ENCODE results near the gene RSBN1. TPM values are rescaled to one million over a fixed set of nuclear protein-coding genes. Genes with fewer than 3 reads are reported as not detected.
A peak's percentile ranks its signal among the peaks of the same experiment; 100 is the strongest.

The RSBN1 gene
- total RNA-seq, 2 donors from 2014 or later = 16.1 to 23.5 TPM

DNA sequence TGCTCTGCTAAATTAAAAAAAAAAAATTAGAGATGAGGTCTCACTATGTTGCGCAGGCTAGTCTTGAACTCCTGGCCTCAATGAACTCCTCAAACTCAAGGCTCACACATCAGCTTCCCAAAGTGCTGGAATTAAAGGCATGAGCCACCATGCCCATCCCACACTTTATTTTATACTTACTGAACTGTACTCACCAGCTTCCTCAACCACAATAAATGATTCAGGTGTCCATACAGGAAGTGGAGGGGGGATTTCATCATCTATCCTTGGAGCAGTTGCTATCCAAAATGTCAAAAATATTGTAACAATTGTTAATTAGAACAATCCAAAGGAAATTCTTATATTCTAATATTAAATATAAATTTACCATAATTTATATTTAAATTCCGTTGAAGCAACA is 22.4 kb upstream of the RSBN1 start:
- Histone ChIP-seq H3K36me3 (no peaks in the 10 kb centered on the region), H3K27ac (no peak overlapping the region), H3K4me3 (no peak overlapping the region), H3K27me3 (replicated peaks; ENCODE audit: insufficient read depth) (no peaks in the 10 kb centered on the region), H3K4me1 (ENCODE audit: control insufficient read depth in 1 of 2, low read depth in 2 of 2) (no peaks in the 10 kb centered on the region), H3K9me3 (no peaks in the 10 kb centered on the region)
- TF ChIP-seq, protein P1, sequence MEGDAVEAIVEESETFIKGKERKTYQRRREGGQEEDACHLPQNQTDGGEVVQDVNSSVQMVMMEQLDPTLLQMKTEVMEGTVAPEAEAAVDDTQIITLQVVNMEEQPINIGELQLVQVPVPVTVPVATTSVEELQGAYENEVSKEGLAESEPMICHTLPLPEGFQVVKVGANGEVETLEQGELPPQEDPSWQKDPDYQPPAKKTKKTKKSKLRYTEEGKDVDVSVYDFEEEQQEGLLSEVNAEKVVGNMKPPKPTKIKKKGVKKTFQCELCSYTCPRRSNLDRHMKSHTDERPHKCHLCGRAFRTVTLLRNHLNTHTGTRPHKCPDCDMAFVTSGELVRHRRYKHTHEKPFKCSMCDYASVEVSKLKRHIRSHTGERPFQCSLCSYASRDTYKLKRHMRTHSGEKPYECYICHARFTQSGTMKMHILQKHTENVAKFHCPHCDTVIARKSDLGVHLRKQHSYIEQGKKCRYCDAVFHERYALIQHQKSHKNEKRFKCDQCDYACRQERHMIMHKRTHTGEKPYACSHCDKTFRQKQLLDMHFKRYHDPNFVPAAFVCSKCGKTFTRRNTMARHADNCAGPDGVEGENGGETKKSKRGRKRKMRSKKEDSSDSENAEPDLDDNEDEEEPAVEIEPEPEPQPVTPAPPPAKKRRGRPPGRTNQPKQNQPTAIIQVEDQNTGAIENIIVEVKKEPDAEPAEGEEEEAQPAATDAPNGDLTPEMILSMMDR (IDR thresholded peaks at IDR 0.05) = no peak
- DNase-seq (ENCODE audit: low spot score) = no peak
- ATAC-seq (ENCODE audit: insufficient number of reproducible peaks, low FRiP score, low read depth) = no peak

DNA sequence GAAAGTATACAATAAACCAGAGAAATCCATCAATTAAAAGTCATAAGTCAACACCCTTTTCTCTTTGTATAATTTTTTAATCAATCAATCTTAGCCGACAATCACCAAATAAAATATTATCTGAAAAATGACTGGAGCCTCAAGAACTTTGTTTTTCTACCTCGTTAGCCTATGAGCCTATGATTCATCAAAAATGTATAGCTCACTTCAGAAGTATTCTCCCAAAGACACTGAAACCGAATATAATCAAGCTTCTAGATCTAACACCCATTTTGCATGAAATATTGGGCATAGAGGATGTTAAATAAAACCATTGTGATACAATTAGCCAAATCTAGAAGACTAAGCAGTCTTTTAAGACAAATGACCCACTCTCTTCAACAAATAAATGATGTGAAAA is 17.8 kb upstream of the RSBN1 start:
- ATAC-seq (ENCODE audit: insufficient number of reproducible peaks, low FRiP score, low read depth) = no peak
- TF ChIP-seq, protein P1 (IDR thresholded peaks at IDR 0.05) = no peak
- Histone ChIP-seq H3K4me1 (ENCODE audit: control insufficient read depth in 1 of 2, low read depth in 2 of 2) (no peaks in the 10 kb centered on the region), H3K27me3 (replicated peaks; ENCODE audit: insufficient read depth) (no peaks in the 10 kb centered on the region), H3K9me3 (no peaks in the 10 kb centered on the region), H3K4me3 (no peak overlapping the region), H3K27ac (no peak overlapping the region), H3K36me3 (no peaks in the 10 kb centered on the region)
- no peak for DNase-seq (ENCODE audit: low spot score)

DNA sequence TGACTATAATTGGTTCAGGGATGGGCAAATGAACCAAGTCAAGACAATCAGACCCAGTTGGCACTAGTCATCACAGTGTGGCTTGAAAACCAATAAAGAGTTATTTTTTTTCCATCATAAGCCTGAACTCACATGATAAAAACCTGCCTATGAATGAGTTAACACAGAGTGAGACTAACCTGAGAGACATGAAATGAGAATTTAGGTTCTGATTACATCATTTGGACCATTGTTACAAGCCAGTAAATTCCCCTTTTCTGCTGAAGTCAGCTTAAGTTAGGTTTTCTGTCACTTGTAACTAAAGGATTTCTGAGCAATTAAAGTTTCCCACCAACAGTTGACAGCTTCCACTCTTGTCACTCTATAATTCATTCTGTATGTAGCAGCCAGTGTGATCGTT is 9.6 kb upstream of the RSBN1 start:
- H3K9me3 ChIP-seq = no peaks in the 10 kb centered on the region
- no peak overlapping the region for H3K4me3 ChIP-seq
- DNase-seq (ENCODE audit: low spot score) (no peak), ATAC-seq (ENCODE audit: insufficient number of reproducible peaks, low FRiP score, low read depth) (no peak)
- no peak overlapping the region for H3K27ac ChIP-seq
- H3K4me1 ChIP-seq (ENCODE audit: control insufficient read depth in 1 of 2, low read depth in 2 of 2) = no peaks in the 10 kb centered on the region
- H3K36me3 ChIP-seq = no peaks in the 10 kb centered on the region
- TF ChIP-seq, protein P1 (IDR thresholded peaks at IDR 0.05) = no peak
- no peaks in the 10 kb centered on the region for H3K27me3 ChIP-seq (replicated peaks; ENCODE audit: insufficient read depth)

DNA sequence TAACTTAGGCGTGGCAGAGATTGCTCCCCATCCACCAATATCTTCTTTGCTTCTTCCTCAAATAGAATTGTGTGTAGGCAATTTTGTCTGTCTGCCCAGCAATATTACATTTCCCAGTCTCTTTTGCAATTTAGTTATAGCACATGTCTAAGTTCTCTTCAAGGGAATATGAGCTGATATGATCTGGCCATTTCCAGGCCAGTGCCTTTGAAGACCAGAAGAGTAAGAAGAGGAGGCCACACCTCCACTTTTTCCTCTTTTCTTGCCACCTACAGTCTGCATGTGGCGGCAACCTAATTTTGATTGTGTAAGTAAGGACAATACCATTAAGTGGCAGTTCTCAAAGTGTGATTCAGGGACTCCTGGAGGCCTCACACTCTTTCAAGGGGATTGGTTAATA is 6.3 kb upstream of the RSBN1 start:
- no peaks in the 10 kb centered on the region for H3K27me3 ChIP-seq (replicated peaks; ENCODE audit: insufficient read depth)
- H3K27ac ChIP-seq = no peak overlapping the region
- no peak overlapping the region for H3K4me3 ChIP-seq
- H3K4me1 ChIP-seq (ENCODE audit: control insufficient read depth in 1 of 2, low read depth in 2 of 2) = no peaks in the 10 kb centered on the region
- ATAC-seq (ENCODE audit: insufficient number of reproducible peaks, low FRiP score, low read depth) = no peak
- no peaks in the 10 kb centered on the region for H3K36me3 ChIP-seq
- DNase-seq (ENCODE audit: low spot score) = no peak
- TF ChIP-seq, protein P1 (IDR thresholded peaks at IDR 0.05) = no peak
- no peaks in the 10 kb centered on the region for H3K9me3 ChIP-seq

DNA sequence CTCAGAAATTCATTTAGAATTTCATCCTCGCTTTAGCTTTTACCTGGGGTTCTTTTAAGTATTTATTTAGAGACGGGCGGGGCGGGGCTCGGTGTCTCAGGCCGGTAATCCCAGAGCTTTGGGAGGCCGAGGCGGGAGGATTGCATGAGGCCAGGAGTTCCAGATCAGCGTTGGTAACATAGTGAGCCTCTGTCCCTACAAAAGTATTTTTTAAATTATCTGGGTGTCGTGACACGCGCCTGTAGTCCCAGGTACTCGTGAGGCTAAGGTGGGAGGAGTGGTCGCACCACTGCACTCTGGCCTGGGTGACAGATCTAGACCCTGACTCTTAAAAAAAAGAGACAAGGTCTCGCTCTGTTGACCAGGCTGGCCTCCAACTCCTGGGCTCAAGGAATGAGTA is 942 bp upstream of the RSBN1 start:
- TF ChIP-seq, protein P1 (IDR thresholded peaks at IDR 0.05) = no peak
- Histone ChIP-seq H3K27me3 (replicated peaks; ENCODE audit: insufficient read depth) (no peaks in the 10 kb centered on the region), H3K4me3 (peak overlapping the region; percentile 83), H3K9me3 (no peaks in the 10 kb centered on the region), H3K4me1 (ENCODE audit: control insufficient read depth in 1 of 2, low read depth in 2 of 2) (peaks cover 19 to 24% of the 10 kb centered on the region in 2 donors), H3K27ac (peak overlapping the region; percentile 84 to 85), H3K36me3 (no peaks in the 10 kb centered on the region)
- DNase-seq (ENCODE audit: low spot score) = no peak
- ATAC-seq (ENCODE audit: insufficient number of reproducible peaks, low FRiP score, low read depth) = no peak

All from thoracic aorta (tissue), 2 donors.